ENCODE results near the gene IGF1R. TPM values are rescaled to one million over a fixed set of nuclear protein-coding genes. Genes with fewer than 3 reads are reported as not detected.

Gene IGF1R
- total RNA-seq, 4 donors from 2014 or later, result 49.4 to 239 (median 109) TPM

GRCh38 chr15:98970799-98971198 lies 322.5 kb downstream of the IGF1R start:
- no peaks in the 10 kb centered on the region for H3K36me3 ChIP-seq
- H3K27ac ChIP-seq, result no peak overlapping the region
- no peaks in the 10 kb centered on the region for H3K9me3 ChIP-seq
- intact Hi-C loops (cut with DNase I; ENCODE audit: low total_unique reads), result no loop called here
- WGBS, 2 donors (ENCODE audit: low coverage in 1 of 2), result 91 to 100% methylated on average over 1 to 8 of the region's 8 CpGs
- no peak overlapping the region for H3K4me3 ChIP-seq
- peaks cover 0 to 4% (median 0%) of the 10 kb centered on the region in 4 donors for H3K4me1 ChIP-seq
- H3K27me3 ChIP-seq, result no peaks in the 10 kb centered on the region
- in situ Hi-C loops (cut with MboI; ENCODE audit: low pct_ligation_motif_present in 1 of 4, low pct_unique_long_range_greater_than_20kb in 1 of 4, low sequenced_read_pairs in 3 of 4), result no loop called here
- TF ChIP-seq POLR2AphosphoS5 (IDR thresholded peaks at IDR 0.05), result no peak
- TF ChIP-seq EP300 (IDR thresholded peaks at IDR 0.05; ENCODE audit: low read depth), result no peak
- TF ChIP-seq POLR2A (IDR thresholded peaks at IDR 0.05), result no peak
- TF ChIP-seq CTCF (IDR thresholded peaks at IDR 0.05), result no peak
- no peak for DNase-seq

- Histone ChIP-seq H3K36me3 (no peaks in the 10 kb centered on the region), H3K27me3 (no peaks in the 10 kb centered on the region), H3K27ac (no peak overlapping the region), H3K4me3 (no peak overlapping the region), H3K4me1 (no peaks in the 10 kb centered on the region), H3K9me3 (no peaks in the 10 kb centered on the region)
- intact Hi-C loops (cut with DNase I; ENCODE audit: low total_unique reads) (no loop called here), in situ Hi-C loops (cut with MboI; ENCODE audit: low pct_ligation_motif_present in 1 of 4, low pct_unique_long_range_greater_than_20kb in 1 of 4, low sequenced_read_pairs in 3 of 4) (no loop called here)
- 78 to 96% methylated on average over 1 of the region's 1 CpG for WGBS, 2 donors (ENCODE audit: low coverage in 1 of 2)
- DNase-seq, result no peak
- TF ChIP-seq POLR2A (IDR thresholded peaks at IDR 0.05) (no peak), CTCF (IDR thresholded peaks at IDR 0.05) (no peak)
Observed at GRCh38 chr15:98976500-98976899, 328.2 kb downstream of the IGF1R start.

- H3K27me3 ChIP-seq, result no peaks in the 10 kb centered on the region
- no peak overlapping the region for H3K4me3 ChIP-seq
- no peaks in the 10 kb centered on the region for H3K36me3 ChIP-seq
- H3K27ac ChIP-seq, result no peak overlapping the region
- WGBS, 2 donors (ENCODE audit: low coverage in 1 of 2), result 79% methylated on average over 2 to 3 of the region's 3 CpGs
- no peaks in the 10 kb centered on the region for H3K9me3 ChIP-seq
- intact Hi-C loops (cut with DNase I; ENCODE audit: low total_unique reads), result no loop called here
- no peak for DNase-seq
- no peaks in the 10 kb centered on the region for H3K4me1 ChIP-seq
- TF ChIP-seq POLR2A (IDR thresholded peaks at IDR 0.05) (no peak), POLR2AphosphoS5 (IDR thresholded peaks at IDR 0.05) (no peak), EP300 (IDR thresholded peaks at IDR 0.05; ENCODE audit: low read depth) (no peak), CTCF (IDR thresholded peaks at IDR 0.05) (no peak)
- in situ Hi-C loops (cut with MboI; ENCODE audit: low pct_ligation_motif_present in 1 of 4, low pct_unique_long_range_greater_than_20kb in 1 of 4, low sequenced_read_pairs in 3 of 4), result no loop called here
Observed at GRCh38 chr15:98977441-98977840, 329.1 kb downstream of the IGF1R start.

GRCh38 chr15:98978153-98978552 lies 329.8 kb downstream of the IGF1R start:
- in situ Hi-C loops (cut with MboI; ENCODE audit: low pct_ligation_motif_present in 1 of 4, low pct_unique_long_range_greater_than_20kb in 1 of 4, low sequenced_read_pairs in 3 of 4) (no loop called here), intact Hi-C loops (cut with DNase I; ENCODE audit: low total_unique reads) (no loop called here)
- Histone ChIP-seq H3K4me1 (peaks cover 0 to under 1% (median under 1%) of the 10 kb centered on the region in 4 donors), H3K36me3 (no peaks in the 10 kb centered on the region), H3K9me3 (no peaks in the 10 kb centered on the region), H3K4me3 (no peak overlapping the region), H3K27me3 (no peaks in the 10 kb centered on the region), H3K27ac (no peak overlapping the region)
- DNase-seq, result no peak
- 89% methylated on average over 3 of the region's 3 CpGs; no CpG with 5 or more reads in 1 of the 2 donors for WGBS, 2 donors (ENCODE audit: low coverage in 1 of 2)
- no peak for TF ChIP-seq CTCF (IDR thresholded peaks at IDR 0.05)
- TF ChIP-seq POLR2A (IDR thresholded peaks at IDR 0.05), result no peak
- TF ChIP-seq EP300 (IDR thresholded peaks at IDR 0.05; ENCODE audit: low read depth), result no peak
- no peak for TF ChIP-seq POLR2AphosphoS5 (IDR thresholded peaks at IDR 0.05)

Data from transverse colon (tissue), 4 donors.